GM18499 (cell line): Measurements from ENCODE around the gene CASP8.
"Not testable (repeated sequence)": the region's sequence is repeated elsewhere in the genome, so short reads cannot be mapped to it uniquely, and the experiment has no call there.

Experiments used
- ATAC-seq: cut with Tn5 transposase; IDR thresholded peaks from one replicate; pipeline ENCODE4 v1.9.1; 2021; ENCODE audit warnings: moderate number of reproducible peaks; ENCODE audit not compliant: insufficient read depth, unreplicated experiment

Gene CASP8

DNA sequence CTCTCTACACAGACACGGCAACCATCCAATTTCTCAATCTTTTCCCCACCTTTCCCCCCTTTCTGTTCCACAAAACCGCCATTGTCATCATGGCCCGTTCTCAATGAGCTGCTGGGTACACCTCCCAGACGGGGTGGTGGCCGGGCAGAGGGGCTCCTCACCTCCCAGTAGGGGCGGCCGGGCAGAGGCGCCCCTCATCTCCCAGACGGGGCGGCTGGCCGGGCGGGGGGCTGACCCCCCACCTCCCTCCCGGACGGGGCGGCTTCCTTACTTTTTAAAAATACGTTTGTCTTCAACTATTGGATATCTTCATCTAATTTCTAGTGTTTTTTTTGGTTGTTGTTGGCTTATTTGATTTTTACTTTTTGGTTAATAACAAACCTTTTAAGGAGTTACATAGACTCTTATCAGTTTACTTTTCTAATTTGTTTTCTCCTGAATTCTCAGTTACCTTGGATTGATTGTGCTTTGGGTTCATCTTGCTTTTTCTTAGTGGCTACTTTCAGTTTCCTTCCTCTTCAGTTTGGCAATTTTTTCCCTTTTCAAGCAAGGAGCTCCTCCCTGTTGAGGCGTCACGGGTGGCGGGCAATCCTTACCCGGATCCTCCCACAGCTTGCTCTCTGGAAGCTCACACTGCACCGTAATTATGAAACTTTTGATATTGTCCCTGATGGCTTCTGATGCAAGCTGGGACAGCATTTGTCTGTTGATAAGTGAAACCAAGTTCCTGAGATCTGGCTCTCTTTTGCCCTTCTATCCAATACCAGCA is 21.0 kb upstream of the CASP8 start:
- ATAC-seq = not testable (repeated sequence)

DNA sequence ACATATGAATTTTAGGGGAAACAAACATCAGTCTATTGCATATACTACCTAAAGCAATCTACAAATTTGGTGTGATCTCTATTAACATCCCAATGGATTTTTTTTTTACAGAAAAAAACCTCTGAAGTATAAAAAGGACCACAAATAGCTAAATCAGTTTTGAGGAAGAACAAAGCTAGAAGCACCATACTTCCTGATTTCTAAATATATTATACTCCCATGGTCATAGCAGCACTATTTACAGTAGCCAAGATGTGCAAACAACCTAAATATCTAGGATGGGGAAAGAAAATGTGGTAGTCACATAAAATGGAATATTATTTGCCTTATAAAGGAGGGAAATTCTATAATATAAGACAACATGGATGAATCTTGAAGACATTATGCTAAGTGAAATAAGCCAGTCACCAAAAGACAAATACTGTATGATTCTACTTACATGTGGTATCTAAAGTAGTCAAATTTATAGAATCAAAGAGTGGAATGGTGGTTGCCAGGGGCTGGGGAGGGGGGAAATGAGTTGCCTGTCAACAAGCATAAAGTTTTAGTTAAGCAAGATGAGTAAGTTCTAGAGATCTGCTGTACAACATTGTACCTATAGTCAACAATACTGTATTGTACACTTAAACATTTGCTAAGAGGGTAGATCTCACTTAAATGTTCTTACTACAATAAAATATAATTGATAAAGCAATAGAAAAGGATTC is 17.6 kb upstream of the CASP8 start:
- ATAC-seq = no peak

DNA sequence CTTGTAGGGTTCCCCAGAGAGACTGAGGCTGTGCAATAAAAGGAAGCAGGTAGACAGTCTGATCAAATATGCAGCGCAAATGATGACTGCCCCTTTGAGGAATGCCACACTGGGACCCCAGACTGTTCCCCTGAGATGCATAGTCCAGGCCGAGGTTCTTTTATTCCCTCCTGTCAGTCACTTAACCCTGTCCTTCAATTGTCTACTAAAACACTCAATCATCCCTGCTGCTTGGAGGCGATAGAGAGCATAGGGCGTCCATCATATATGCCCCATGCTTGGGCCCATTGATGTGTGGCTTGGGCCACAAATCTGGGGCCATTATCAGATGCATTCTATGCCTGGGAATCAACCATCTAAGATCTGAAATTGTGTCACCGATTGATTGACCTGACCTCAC is 15.5 kb upstream of the CASP8 start:
- ATAC-seq = no peak

DNA sequence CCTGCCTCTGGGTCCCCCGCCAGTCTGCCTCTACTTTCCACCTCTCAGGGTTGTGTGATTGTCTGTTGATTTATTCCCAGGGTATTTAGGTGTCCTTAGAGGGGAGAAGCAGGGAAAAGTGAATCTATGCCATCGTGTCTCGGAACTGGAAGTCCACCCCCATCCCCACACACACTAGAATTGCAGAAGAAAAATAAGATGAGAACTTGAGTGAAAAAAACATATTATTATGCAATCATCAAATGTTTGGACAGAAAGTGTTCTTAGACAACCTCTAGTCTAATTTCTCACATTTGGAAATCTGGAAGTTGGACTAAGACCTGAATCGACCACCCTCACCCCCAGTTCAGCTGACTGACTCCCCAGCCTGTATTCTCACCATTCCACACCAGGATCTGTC is 14.1 kb upstream of the CASP8 start:
- no peak for ATAC-seq

DNA sequence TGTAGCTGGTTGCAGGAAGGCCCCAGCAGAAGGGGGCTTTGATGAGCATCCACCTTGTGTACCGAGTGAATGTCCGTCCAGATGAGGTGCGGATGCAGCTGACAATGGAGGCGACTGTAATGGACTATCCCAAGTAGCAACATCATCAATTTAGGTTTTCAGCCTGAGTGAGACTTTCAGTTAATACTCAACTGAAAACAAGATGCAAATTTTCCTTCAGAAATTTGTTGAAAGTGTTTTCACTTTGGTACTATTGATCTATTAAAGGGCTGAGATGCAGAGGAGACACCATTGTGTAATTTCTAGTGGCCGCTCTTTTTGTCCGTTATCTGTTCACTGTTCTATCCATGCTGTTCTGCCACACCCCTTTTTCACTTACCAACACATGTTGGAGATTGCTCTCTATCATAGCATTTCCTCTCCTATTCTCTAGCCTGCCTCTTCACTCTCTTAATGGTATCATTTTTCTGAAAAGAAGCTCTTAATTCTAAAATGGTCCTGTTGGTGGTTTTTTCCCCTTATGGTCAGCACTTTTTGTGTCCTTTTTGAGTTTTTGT is 12.0 kb upstream of the CASP8 start:
- ATAC-seq = no peak

DNA sequence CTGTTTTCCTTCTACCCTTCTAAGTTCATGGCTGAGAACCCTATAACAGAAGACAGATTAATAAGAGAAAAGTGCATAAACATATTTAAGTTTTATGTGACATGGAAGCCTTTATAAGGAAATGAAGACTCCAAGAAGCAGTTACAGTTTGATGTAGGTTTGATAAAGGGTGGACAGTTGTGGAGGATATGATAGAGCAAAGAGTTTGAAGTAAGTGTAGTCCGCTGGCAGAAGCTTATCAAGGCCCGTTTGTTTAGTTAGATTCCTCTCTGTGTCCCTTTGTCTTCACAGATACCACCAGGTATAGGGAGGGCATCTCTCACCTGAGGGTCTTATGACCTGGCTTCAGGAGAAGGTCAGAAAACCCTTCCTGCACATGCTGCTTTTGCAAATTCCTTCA is 10.4 kb upstream of the CASP8 start:
- no peak for ATAC-seq

DNA sequence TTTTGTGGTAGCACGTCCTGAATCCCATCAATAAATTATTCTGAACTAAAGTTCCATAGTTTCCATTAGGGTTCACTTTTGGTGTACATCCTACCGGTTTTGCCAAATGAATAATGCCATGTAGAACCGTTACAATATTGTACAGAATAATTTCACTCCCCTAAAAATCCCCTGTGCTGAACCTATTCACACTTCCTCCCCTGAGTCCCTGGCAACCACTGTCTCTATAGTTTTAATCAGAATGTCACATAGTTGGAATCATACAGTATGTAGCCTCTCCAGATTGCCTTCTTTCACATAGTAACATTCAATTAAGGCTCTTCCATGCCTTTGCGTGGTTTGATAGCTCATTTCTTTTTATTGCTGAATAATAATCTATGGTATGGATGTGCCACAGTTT is 9.6 kb upstream of the CASP8 start:
- ATAC-seq = no peak

DNA sequence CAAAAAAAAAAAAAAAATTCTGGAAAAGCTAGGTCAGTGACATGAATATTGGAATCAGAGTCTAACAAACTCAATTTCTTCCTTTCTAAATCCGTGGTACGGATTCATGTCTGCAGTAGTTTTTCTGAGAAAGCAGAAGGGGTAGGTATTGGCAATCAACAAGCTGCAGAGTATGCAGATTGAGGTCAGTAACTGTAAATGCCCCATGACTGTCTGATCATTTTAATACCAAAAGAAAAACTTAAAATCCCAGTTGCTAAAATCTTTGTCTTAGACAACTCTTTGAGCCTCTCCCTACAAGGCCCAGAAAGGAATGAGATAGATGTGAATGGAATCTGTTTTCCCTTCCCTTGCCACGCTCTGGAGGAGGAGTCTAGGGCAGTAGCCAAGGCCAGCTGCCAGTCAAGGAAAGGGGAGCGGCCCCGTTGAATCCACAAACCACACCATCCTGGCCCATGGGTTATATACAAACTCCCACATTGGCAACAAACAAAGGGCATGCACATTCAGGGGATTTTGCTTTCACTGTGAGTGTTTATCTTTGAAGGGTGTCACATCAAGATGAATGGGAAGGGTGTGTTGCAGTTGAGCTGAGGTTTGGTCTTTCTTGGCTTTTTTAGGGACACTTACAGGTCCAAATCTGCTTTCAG is 6.1 kb upstream of the CASP8 start:
- no peak for ATAC-seq

DNA sequence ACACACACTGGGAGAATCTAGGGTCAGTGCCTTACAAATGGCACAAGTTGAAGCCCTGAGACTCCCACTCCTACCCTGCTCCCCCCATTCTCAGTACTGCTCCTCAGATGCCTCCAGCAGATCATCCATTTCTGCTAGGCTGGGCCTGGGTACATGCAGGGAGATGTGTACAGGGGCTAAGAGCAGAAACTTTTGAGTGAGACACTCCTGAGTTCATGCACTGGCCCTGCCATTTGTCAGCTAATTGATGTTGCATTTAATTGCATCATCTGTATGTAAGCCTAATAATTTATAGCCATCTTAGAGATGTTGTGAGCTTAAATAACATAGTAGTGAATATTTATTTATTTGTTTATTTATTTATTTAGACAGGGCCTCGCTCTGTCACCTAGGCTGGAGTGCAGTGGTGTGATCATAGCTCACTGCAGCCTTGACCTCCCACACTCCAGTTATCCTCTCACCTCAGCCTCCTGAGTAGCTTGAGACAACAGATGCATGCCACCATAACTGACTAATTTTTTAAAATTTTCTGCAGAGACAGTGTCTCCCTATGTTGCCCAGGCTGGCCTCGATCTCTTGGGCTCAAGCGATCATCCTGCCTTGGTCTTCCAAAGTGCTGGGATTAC is 4.8 kb upstream of the CASP8 start:
- no peak for ATAC-seq

DNA sequence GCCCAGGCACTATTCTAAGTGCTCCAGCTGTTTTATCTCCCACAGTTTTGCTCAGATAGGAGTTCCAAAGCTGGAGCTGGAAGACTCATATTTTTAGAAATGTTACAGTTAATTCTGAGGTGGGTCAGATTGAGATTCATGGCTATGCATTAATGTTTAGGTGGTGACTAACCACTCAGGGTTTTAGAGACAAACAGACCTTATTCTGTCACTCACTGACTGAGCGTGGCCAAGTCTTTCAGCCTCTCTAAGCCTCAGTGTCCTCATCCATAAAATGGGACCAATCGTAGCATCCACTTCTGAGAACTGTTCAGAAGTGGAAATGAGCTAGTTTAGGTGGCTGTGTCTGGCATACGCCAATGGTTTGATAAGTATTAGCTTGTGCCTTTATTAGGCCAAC is 4.3 kb upstream of the CASP8 start:
- ATAC-seq = no peak

DNA sequence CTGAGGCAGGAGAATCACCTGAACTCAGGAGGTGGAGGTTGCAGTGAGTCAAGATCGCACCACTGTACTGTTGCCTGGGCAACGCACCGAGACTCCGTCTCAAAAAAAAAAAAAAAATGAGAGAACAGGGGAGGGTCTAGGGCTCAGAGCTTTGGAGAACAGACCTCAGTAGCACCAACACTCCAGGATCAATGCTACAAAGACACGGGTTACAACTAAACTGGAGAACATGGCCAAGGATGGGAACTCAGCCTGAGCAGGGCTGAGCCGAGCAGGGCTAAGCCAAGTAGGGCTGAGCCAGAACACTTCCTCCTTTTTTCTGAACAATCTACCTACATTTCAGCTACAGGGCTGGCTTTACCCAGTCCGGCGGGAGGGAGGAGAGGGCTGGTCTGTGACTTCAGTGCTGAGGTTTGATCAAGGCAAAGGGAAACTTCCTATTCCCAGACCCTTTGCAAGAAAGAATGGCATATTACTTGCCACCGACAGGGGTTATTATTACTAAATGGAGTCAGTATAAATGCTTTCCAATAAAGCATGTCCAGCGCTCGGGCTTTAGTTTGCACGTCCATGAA is 2.9 kb upstream of the CASP8 start:
- peak; percentile 41 for ATAC-seq

DNA sequence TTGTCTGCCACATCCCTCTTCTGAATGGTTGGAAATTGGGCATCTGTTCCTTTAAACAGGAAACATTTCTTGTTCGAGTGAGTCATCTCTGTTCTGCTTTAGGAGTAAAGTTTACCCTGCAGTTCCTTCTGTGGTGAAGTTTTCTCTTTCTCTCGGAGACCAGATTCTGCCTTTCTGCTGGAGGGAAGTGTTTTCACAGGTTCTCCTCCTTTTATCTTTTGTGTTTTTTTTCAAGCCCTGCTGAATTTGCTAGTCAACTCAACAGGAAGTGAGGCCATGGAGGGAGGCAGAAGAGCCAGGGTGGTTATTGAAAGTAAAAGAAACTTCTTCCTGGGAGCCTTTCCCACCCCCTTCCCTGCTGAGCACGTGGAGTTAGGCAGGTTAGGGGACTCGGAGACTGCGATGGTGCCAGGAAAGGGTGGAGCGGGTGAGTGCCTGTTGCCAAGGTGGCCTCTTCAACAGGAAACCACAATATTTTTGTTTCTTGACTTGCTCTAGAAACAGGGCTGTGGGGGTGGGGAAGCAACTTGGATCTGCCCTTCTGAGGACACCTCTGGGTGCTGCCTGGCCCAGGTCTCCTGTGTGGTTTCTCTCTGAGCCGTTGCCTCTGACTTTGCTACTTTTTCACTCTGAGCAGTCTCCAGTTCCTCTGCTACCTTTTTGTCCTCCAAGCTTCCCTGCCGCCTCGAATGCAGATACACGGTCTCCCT is 2.2 kb upstream of the CASP8 start:
- peak; percentile 36 for ATAC-seq

DNA sequence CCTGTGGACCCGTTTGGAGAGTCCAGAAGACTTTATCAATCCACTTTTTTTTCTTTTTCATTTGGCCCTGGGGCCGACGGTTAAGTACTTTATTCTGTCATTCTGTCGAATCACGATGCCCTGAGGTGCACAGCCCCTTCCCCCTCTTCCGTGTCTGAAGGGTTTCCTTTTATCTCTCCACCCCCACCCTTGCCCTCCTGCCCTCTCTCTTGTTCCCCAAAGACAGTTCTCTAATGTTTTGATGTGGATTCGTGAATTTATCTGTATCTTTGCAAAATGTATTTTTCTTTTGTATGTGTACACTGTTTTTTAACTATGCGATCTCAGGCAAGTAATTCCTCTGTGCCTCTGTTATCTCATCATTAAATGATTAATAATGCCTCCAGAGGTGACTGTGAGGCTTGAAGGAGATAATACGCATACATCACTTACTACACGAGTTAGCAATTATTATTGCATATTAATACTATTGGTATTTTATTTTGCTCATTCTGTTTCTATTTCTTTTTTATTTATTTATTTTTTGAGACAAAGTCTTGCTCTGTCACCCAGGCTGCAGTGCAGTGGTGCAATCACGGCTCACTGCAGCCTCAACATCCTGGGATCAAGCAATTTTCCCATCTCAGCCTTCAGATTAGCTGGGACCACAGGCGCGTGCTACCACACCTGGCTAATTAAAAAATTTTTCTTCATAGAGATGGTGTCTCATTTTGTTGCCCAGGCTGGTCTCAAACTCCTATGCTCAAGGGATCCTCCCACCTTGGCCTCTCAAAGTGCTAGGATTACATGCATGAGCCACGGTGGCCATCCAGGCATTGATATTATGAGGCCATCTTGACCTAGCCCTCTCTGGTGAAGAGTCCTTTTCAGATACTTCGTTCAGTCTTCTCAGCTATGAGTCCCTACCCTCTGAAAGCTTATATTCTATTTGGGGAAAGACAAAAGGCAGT is 1.4 kb upstream of the CASP8 start:
- no peak for ATAC-seq

DNA sequence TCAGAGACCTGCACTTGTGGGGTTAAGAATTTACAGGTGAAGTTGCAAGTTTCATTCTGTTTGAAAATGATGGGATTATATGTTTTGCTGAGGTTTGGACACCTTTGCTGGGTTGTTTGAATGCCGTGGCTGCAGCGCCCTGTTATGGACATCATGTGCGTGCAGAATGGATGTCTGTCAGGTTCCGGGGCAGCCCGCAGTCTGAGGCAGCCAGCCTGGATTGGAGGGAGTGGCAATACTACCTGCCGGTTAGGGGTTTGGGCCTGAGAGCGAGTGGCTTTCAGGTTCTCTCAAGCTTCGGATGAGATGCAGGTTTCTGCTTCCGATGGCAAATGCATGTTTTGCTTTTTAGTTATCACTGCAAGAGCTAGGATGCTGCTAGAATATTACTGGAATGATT is 1.1 kb downstream of the CASP8 start:
- no peak for ATAC-seq

DNA sequence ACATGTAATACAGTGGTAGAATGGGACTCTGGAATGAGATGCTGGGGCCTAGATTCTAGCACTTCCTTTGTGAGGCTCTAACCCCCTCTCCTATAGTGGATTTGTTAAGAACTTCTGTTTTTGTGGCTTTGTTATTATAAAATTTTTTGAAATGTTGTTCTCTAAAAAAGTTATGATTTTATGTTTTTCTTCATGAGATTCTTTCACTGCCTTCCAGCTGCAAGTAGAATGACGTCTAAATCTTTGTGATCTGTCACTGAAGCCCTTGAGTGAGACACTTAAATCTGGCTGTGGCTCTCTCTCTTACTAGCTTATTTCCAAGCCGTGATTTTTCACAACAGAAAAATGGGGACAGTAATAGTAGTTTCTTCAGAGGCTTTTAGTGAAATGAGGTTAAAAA is 1.6 kb downstream of the CASP8 start:
- no peak for ATAC-seq

DNA sequence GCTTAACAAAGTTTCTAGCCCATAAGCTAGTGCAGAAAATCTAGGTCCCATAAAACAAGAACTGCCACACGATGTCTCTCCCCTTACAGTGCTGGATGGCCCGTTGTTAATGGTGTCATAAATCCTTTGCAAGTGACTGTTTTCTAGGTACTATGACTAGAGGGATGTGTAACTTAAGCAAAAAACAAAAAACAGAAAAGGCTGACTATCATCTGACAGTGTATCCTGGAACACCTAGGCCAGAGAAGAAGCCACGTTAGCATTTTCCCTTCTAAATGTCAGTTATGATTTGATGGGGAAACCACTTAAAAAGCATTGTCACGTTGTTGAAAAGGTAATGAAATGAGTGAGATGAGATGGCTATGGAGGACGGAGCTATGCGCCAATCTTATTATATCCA is 2.4 kb downstream of the CASP8 start:
- no peak for ATAC-seq

DNA sequence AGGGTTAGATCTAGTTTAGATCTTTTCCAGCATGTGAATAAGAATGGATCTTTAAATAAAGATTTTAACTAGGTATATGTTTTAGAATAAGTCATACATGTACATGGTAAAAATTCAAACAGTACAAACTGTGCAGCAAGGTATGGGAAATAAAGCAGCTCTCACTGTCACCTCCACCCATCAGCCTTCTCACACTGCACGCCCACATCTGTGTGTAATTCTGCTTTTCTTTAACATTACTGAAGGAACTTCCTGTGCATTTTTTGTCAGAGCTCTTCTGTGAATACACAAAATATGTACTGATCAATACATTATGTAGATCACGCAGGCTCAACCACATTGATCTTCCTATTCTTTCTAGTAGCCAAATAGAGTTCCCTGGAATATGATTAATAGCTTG is 3.4 kb downstream of the CASP8 start:
- no peak for ATAC-seq

DNA sequence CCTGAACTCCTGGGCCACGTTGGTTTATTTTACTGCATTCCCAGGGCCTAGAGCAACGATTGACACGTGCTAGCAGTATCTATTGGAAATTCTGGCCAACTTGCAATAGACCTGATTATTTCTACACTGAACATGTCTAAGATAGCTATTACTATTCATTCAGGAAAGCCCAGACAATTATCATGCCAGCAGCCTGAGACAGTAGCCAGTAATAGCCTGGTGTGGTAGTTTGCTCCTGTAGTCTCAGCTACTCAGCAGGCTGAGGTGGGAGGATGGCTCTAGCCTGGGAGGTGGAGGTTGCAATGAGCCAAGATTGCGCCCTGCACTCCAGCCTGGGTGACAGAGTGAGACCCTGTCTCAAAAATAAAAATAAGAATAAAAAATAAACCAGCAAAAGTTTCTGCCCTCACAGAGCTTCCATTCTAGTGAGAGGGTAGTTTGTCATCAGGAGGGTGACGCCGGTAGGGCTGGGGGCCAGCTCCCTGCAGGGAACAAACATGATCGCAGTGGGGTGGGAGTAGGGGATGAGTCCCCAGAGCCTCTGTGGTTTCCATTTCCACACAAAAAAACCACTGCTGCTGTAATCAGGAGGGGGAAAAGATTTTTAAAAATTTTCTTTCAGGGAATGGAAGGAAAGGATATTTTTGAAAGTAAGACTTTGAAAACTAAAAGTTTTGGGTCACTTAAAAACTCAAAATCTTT is 4.3 kb downstream of the CASP8 start:
- ATAC-seq = no peak
